ENCODE measurements around the gene DNAJC1.
"Not testable (repeated sequence)": the region's sequence is repeated elsewhere in the genome, so short reads cannot be mapped to it uniquely, and the experiment has no call there.

DNAJC1 gene

DNA sequence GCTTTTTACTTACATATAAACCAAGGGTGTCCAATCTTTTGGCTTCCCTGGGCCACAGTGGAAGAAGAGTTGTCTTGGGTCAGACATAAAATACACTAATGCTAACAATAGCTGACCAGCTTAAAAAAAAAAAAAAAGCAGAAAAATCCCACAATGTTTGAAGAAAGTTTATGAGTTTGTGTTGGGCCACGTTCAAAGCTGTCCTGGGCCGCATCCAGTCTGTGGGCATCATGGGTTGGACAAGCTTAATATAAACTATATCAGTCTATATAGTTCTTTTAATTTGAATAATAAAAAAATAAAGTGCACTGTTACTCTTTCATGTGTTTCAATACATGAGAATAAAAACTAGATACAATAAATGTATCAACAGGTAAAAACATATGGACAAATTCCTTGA, 179.9 kb downstream of the DNAJC1 start:
- no peak for DNase-seq

DNA sequence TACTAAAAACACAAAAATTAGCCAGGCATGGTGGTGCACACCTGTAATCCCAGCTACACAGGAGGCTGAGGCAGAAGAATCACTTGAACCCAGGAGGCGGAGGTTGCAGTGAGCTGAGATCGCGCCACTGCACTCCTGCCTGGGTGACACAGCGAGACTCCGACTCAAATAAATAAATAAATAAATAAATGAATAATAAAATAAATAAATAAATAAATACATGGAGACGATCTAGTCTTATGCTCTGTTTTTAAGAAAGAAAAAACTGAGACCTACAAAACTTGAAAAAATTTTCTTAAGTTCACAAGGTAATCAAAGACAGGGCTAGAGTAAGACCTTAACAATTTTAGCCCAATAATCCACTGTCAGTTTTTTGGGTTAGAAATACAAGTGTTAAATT, 181.3 kb downstream of the DNAJC1 start:
- DNase-seq, result not testable (repeated sequence)

- DNase-seq, result no peak
Observed at GRCh38 chr10:21820952-21821351, 182.6 kb downstream of the DNAJC1 start.

GRCh38 chr10:21818416-21818815, 185.1 kb downstream of the DNAJC1 start:
- not testable (repeated sequence) for DNase-seq

GRCh38 chr10:21814866-21815265, 188.7 kb downstream of the DNAJC1 start:
- no peak for DNase-seq

DNA sequence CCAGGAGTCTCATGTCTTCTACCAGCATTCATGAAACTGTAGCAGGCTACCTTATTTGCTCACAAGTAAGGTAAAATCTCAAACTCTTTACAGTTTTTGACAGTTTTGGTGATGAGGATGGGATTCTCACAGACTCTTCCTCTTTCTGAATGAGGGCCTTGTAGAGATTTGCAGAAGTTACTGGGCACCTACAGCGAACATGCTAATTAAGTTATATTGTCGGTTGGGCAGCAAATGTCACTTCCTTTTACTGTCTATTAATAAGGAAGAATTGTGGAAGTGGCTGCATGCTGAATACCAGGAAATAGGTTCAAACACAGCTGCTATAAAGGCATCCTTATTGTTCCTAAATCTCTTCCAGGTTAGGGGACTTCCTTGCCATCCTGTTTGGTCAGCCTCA, 189.6 kb downstream of the DNAJC1 start:
- DNase-seq, result no peak

- no peak for DNase-seq
Observed at GRCh38 chr10:21811245-21811585, 192.3 kb downstream of the DNAJC1 start.

- no peak for DNase-seq
Observed at GRCh38 chr10:21810582-21811244, 192.8 kb downstream of the DNAJC1 start.

DNA sequence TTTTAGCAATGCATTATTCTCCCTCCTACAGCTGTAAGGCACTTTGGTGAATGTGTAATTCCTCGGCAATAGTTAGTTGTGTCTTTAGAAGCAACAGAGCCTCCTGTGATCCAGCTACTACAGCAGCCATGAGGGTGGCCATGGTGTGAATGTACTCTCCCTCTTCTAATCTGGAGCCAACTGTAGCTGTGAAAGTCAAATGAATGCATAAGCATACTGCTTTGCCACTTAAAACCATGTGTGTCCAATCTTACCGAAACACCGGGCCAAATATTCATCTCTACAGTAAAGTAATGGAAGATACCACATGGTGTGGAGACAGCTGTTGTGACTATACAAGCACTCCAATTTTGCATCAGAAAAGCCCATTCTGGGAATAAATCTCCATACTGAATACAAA, 195.0 kb downstream of the DNAJC1 start:
- DNase-seq, result no peak

DNA sequence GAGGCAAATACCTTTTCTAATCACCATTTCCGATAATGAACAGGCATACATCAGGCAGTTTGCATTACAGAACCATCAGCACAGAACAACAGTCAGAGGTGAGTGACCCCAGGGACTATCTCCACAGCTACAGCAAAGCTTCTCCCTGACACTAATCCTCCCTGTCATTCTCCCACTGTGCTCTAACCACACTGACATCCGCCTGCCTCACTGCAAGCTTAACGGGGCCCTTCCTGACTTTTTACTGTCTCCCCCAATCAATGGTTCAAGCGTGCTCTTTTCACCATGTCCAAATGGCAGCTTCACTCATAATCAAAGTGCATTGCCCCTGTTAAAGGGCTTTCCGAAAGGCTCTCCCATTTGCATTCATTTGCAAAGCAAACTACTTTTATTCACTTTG, 196.3 kb downstream of the DNAJC1 start:
- no peak for DNase-seq

DNA sequence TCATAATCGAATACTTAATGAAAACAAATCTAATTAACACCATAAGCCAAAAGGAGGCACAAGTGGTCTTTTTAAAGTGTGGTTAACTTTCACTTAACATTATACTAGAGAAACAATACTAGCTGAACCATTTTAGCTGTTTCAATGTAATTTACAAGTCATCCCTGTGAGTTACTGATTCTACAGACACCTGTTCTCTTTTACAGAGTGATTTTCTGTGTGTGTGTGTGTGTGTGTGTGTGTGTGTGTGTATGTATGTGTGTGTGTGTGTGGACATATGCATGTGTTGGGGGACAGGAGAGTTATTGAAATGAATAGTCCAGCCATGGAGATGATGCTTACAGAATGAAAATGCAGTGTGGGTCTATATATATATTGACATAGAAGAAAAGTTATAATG, 200.2 kb downstream of the DNAJC1 start:
- DNase-seq, result no peak

DNA sequence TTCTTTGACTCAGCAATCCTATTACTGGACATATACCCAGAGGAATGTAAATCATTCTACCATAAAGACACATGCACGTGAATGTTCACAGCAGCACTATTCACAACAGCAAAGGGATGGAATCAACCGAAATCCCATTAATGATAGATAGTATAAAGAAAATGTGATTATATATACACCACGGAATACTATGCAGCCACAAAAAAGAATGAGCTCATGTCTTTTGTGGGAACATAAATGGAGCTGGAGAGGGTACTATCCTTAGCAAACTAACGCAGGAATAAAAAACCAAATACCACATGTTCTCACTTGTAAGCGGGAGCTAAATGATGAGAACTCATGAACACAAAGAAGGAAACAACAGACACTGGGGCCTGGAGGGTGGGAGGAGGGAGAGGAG, 201.9 kb downstream of the DNAJC1 start:
- DNase-seq, result no peak

DNA sequence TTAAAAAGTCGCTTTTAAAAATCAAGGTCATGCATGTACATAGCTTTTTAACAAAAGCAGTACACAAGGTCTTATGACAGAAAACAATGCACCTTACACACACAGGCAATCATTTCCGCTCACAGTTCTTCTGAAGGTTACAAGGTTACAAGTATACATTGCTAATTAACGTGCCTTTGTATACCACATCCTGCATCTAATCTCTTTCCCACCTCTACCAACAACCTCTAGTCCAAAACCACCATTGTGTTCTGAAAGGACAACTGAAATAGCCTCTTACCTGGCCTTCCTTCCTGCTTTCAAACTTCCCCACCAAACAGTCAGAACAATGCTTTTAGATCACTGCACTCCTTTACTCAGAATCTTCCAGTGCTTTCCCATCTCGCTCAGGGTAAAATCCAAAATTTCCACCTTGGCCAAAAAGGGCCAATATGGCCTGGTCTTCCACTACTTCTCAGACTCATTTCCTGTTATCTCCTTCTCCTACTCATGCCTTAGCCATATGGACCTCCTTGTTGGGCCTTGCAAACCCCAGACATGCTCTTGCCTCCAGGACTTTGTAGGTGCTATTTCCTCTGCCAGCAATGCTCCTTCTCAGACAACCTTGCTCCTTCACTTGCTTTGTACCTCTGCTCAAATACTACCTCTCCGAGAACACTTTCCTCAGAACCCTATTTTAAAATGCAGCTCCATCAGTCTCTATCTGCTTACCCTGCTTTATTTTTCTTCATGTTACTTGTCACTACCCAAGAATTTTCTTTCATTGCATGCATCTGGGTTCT, 205.4 kb downstream of the DNAJC1 start:
- DNase-seq, result no peak

DNA sequence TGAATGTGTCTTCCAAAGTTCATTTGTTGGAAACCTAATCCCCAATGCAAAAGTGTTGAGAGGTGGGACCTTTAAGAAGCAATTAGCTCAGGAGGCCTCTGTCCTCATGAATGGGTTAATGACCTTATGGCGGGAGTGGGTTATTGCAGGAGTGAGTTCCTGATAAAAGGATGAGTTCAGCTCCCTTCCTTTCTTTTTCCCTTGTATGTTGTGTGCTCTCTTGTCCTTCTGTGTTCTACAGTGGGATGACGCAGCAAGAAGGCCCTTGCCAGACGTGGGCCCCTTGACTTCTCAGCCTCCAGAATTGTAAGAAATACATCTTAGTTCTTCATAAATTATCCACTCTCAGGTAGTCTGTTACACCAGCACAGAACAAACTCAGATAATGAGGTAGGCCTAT, 206.0 kb downstream of the DNAJC1 start:
- DNase-seq, result no peak

DNA sequence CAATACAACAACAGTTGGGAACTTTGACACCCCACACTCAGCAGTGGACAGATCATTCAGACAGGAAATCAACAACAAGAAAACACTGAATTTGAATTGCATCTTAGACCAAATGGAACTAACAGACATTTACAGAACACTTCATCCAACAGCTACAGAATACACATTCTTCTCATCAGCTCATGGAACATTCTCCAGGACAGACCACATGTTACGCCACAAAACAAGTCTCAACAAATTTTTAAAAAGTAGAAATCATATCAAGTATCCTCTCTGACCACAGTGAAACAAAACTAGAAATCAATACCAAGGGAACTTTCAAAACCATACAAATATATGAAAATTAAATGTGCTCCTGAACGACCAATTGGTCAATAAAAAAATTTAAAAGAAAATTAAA, 212.3 kb downstream of the DNAJC1 start:
- no peak for DNase-seq

DNA sequence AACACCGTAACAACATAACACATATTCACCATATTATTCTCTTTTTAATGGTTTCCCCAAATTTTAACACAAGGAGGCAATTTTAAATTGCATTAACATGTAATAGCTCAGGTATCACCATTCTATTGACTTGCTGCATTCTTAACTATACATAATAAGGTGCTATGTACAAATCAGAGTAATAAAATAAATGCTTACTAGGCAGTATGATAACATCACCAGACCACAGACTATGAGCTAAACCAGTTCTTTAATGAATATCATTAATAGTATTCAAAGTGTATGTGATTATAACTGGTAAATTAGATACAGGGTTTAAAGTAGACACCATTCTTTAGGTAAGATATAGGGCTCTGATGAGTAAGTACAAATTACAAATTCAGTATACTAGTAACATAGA, 226.6 kb downstream of the DNAJC1 start:
- DNase-seq, result no peak

DNA sequence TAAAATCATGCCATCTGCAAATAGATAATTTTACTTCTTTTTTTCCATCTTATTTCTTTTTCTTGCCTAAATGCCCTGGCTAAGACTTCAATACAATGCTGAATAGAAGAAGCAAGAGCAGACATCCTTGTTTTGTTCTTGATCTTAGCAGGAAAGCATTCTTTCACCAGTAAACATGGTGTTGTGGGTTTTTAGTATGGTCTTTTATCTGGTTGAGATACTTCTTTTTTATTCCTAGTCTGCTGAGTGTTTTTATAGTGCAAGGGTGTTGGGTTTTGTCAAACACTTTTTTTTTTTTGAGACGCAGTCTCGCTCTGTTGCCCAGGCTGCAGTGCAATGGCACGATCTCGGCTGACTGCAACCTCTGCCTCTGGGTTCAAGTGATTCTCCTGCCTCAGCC, 232.3 kb downstream of the DNAJC1 start:
- no peak for DNase-seq

- no peak for DNase-seq
Observed at GRCh38 chr10:21769041-21769440, 234.5 kb downstream of the DNAJC1 start.

DNA sequence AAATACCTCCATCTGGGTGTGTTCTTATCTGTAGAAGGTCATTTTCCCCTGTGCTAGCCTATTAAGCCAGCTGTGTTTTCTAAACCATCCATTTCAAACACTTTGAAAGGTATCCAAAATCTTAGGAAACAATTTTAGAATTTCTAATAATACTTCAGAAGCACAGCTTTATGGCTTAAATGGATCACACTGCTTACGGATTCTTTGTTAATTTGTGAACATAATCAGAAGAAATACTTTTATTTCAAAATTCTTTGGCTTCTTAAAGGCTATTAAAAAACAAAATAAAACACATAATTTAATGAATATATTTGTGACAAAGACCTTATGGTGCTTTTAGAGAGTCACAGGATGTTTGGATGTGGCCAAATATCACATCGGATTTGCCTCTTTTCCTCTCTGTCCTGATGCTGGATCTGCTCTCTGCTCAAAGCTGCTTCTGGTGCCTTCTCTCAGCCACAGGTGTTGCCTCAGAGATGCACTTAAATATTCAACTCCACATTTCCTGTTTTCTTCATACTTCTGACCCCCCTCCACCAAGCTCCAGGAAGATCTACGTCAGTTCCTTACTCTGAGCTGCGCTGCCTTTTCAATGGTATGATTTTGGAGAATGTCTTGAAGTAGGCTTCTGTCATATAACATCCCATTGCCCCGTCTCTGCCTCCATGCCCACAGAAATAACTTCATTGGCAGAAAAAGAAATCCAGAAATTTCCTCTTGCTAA, 238.9 kb downstream of the DNAJC1 start:
- no peak for DNase-seq

DNA sequence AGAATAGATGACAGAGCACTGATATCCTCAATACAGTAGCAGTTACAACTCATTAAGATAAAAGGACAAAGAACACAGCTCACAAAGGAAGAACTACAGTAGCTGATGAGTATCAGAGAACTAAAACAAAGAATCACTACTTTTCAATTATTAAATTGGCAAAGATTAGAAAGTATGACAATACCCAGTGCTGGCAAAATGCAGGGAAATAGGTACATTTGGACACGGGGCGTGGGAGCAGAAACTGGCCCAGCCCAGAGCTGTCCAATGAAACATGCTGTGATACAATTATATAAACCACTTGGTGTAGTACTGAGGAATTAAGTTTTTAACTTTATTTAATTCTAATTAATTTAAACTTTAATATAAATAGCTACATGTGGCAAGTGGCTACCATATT, 243.2 kb downstream of the DNAJC1 start:
- DNase-seq, result no peak

- no peak for DNase-seq
Observed at GRCh38 chr10:21759232-21759631, 244.3 kb downstream of the DNAJC1 start.

DNA sequence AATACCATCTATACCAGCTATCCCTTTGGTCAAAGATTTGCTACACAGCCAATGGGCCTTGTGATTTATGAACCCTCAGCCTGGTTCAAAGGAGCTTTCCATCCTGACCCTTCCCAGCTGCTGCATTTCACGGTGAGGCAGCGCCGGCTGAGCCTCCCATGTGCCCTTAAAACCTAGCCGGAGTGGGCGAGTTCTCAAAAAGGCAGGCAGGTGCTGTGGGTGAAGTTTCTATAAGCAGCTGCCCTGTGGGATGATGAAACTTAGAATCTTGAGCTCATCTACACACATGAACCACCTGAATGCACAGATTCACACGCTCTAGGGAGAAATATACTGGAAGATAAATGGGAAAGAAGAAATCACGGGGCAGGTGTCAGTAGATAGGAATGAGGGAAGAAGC, 244.8 kb downstream of the DNAJC1 start:
- no peak for DNase-seq

- DNase-seq, result no peak
Observed at GRCh38 chr10:21758239-21758638, 245.3 kb downstream of the DNAJC1 start.

DNA sequence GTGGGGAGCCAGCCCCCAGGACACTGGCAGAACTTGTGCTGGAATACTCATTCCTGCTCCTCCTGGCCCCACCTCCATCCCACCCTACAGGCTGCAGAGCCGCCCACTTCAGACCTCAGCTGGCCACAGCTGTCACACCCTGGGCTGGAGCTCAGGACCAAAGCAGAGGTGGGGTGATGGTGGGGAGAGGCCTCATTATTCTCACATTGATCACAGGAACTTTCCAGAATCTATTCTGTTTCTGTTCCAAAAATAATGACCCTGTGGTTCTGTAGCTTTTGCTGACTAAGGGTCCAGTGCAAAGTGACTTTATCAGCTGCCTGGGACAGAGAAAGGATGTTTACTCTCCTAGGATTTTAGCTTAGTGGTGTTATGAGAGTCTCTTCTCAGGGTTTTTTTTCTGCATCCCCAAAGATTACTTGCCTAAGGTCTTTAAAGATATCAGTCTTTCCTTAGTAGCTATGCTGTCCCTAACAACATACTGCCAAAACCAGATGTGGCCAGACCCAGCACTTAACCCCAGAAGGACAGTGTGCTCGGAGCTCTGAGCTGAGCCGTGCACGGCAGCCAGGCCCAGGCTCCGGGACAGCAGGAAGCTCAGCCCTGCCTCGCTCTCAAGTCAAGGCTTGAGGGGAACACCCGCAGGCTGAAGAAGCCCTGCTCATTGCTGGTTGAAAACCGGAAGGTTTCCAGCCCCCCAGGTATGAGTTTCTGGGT, 246.2 kb downstream of the DNAJC1 start:
- no peak for DNase-seq
